ENCODE data around the gene CPAMD8. TPM values are rescaled to one million over a fixed set of nuclear protein-coding genes. Genes with fewer than 3 reads are reported as not detected.

Gene CPAMD8
- total and polyA plus RNA-seq, 4 donors, result 1.9 to 11.9 (median 4.0) TPM

Other genes starting within 250 kb of the CPAMD8 start
- 10 to 100 TPM; 61.1 to 82.7 TPM for gene SIN3B, start 197.4 kb downstream of the CPAMD8 start, total RNA-seq
- 10 to 100 TPM in 1 of 2 donors, 1 to 10 TPM in 1; 7.1 to 52.2 TPM for gene SIN3B, start 197.4 kb downstream of the CPAMD8 start, polyA plus RNA-seq
- gene F2RL3, start 137.8 kb downstream of the CPAMD8 start, total RNA-seq, result 1 to 10 TPM in 1 of 2 donors, under 1 TPM in 1; 0.78 to 9.9 TPM
- under 1 TPM; 0.13 TPM for gene F2RL3, start 137.8 kb downstream of the CPAMD8 start, polyA plus RNA-seq
- 1 to 10 TPM; 5.8 to 7.2 TPM for gene HAUS8, start 48.6 kb upstream of the CPAMD8 start, total RNA-seq
- gene HAUS8, start 48.6 kb upstream of the CPAMD8 start, polyA plus RNA-seq, result 10 to 100 TPM in 1 of 2 donors, 1 to 10 TPM in 1; 4.5 to 15.1 TPM
- 100 to 1,000 TPM; 165 to 176 TPM for gene MYO9B, start 49.0 kb upstream of the CPAMD8 start, total RNA-seq
- gene MYO9B, start 49.0 kb upstream of the CPAMD8 start, polyA plus RNA-seq, result 100 to 1,000 TPM in 1 of 2 donors, 10 to 100 TPM in 1; 34.3 to 183 TPM
- gene USE1, start 188.5 kb upstream of the CPAMD8 start, total RNA-seq, result 10 to 100 TPM; 18.7 to 24.0 TPM
- gene USE1, start 188.5 kb upstream of the CPAMD8 start, polyA plus RNA-seq, result 10 to 100 TPM; 47.3 to 75.2 TPM
- 10 to 100 TPM; 10.2 to 23.0 TPM for gene OCEL1, start 199.4 kb upstream of the CPAMD8 start, total RNA-seq
- gene OCEL1, start 199.4 kb upstream of the CPAMD8 start, polyA plus RNA-seq, result 10 to 100 TPM; 26.1 to 26.2 TPM
- gene NR2F6, start 219.1 kb upstream of the CPAMD8 start, total RNA-seq, result 10 to 100 TPM; 23.1 to 27.7 TPM
- gene NR2F6, start 219.1 kb upstream of the CPAMD8 start, polyA plus RNA-seq, result 10 to 100 TPM; 10.4 to 19.9 TPM
- gene USHBP1, start 237.9 kb upstream of the CPAMD8 start, total RNA-seq, result 10 to 100 TPM in 1 of 2 donors, 1 to 10 TPM in 1; 4.6 to 12.8 TPM
- gene USHBP1, start 237.9 kb upstream of the CPAMD8 start, polyA plus RNA-seq, result under 1 TPM; 0.13 to 0.61 TPM
- gene BABAM1, start 240.6 kb upstream of the CPAMD8 start, total RNA-seq, result 10 to 100 TPM; 55.8 to 63.2 TPM
- 100 to 1,000 TPM in 1 of 2 donors, 10 to 100 TPM in 1; 83.6 to 102 TPM for gene BABAM1, start 240.6 kb upstream of the CPAMD8 start, polyA plus RNA-seq

Measured in aorta (tissue), 4 donors.